Trophoblast cell (in vitro differentiated cells and primary cell): ENCODE data around the gene C5AR2.

Experiments used
- DNase-seq, 2 donors: peaks; one replicate each; pipeline ENCODE4 v3.0.0-alpha.2; 2016
- H2AFZ ChIP-seq: 2 replicates; pipeline ENCODE4 v1.6.1; 2013; ENCODE audit warnings: low read length, moderate library complexity, mild to moderate bottlenecking; ENCODE audit not compliant: insufficient read depth, poor library complexity
- H2AK5ac ChIP-seq: 2 replicates; pipeline ENCODE4 v1.6.1; 2013; ENCODE audit warnings: mild to moderate bottlenecking, low read length
- H2BK120ac ChIP-seq: 2 replicates; pipeline ENCODE4 v1.6.1; 2013; ENCODE audit warnings: low read length, mild to moderate bottlenecking, moderate library complexity; ENCODE audit not compliant: insufficient read depth, poor library complexity
- H2BK12ac ChIP-seq: 2 replicates; pipeline ENCODE4 v1.6.1; 2013; ENCODE audit warnings: mild to moderate bottlenecking, low read length, moderate library complexity
- H2BK5ac ChIP-seq: 2 replicates; pipeline ENCODE4 v1.6.1; 2013; ENCODE audit warnings: low read length, low read depth, moderate library complexity, mild to moderate bottlenecking; ENCODE audit not compliant: poor library complexity
- H3K14ac ChIP-seq: 2 replicates; pipeline ENCODE4 v1.6.1; 2013; ENCODE audit warnings: mild to moderate bottlenecking, low read length
- H3K18ac ChIP-seq: 2 replicates; pipeline ENCODE4 v1.6.1; 2013; ENCODE audit warnings: mild to moderate bottlenecking, low read length
- H3K23ac ChIP-seq: 2 replicates; pipeline ENCODE4 v1.6.1; 2013; ENCODE audit warnings: low read length
- H3K27ac ChIP-seq: 2 replicates; pipeline ENCODE4 v1.5.1; 2013; ENCODE audit warnings: low read depth, mild to moderate bottlenecking, inconsistent platforms, low read length, moderate library complexity
- H3K27me3 ChIP-seq: 2 replicates; pipeline ENCODE4 v1.6.1; 2013; ENCODE audit warnings: inconsistent platforms, mild to moderate bottlenecking, low read length, moderate library complexity; ENCODE audit not compliant: insufficient read depth
- H3K36me3 ChIP-seq, 2 experiments: 1 replicate in 1 of 2; 2 replicates in 1 of 2; pipeline ENCODE4 v1.6.1; 2013; ENCODE audit warnings: low read length in 2 of 2, mild to moderate bottlenecking in 2 of 2, moderate library complexity in 1 of 2; ENCODE audit not compliant: insufficient read depth in 2 of 2, control insufficient read depth in 1 of 2
- H3K4ac ChIP-seq: 2 replicates; pipeline ENCODE4 v1.6.1; 2013; ENCODE audit warnings: low read depth, mild to moderate bottlenecking, low read length, moderate library complexity
- H3K4me1 ChIP-seq, 2 experiments: 1 replicate in 1 of 2; 2 replicates in 1 of 2; pipeline ENCODE4 v1.6.1; 2013; ENCODE audit warnings: low read length in 2 of 2, mild to moderate bottlenecking in 2 of 2, moderate library complexity in 1 of 2; ENCODE audit not compliant: insufficient read depth in 2 of 2, control insufficient read depth in 1 of 2
- H3K4me2 ChIP-seq: 2 replicates; pipeline ENCODE4 v1.6.1; 2013; ENCODE audit warnings: inconsistent platforms, mild to moderate bottlenecking, low read length, moderate library complexity
- H3K4me3 ChIP-seq: 2 replicates; pipeline ENCODE4 v1.5.1; 2013; ENCODE audit warnings: mild to moderate bottlenecking, low read depth, low read length, inconsistent platforms
- H3K79me1 ChIP-seq: one replicate; pipeline ENCODE4 v1.6.1; 2013; ENCODE audit warnings: low read length
- H3K79me2 ChIP-seq: 2 replicates; pipeline ENCODE4 v1.6.1; 2013; ENCODE audit warnings: low read length, mild to moderate bottlenecking; ENCODE audit not compliant: control insufficient read depth, insufficient read depth, poor library complexity
- H3K9ac ChIP-seq: 2 replicates; pipeline ENCODE4 v1.6.1; 2013; ENCODE audit warnings: mild to moderate bottlenecking, low read length
- H3K9me3 ChIP-seq: 2 replicates; pipeline ENCODE4 v1.6.1; 2013; ENCODE audit warnings: low read depth, mild to moderate bottlenecking, control low read depth, inconsistent platforms, low read length; ENCODE audit not compliant: insufficient read depth
- H4K12ac ChIP-seq: 2 replicates; pipeline ENCODE4 v1.6.1; 2013; ENCODE audit warnings: low read depth, mild to moderate bottlenecking, low read length, moderate library complexity
- H4K8ac ChIP-seq: 2 replicates; pipeline ENCODE4 v1.6.1; 2013; ENCODE audit warnings: low read depth, mild to moderate bottlenecking, low read length, moderate library complexity
- H4K91ac ChIP-seq: one replicate; pipeline ENCODE4 v1.6.1; 2013; ENCODE audit warnings: low read depth, mild to moderate bottlenecking, low read length, moderate library complexity
- WGBS: extraction: QIAGEN DNeasy Blood & Tissue Kit; methylation state at CpG from one replicate; pipeline ENCODE4 v1.1.7; 2013; ENCODE audit warnings: missing lambda C conversion rate; ENCODE audit not compliant: insufficient read length, insufficient coverage; ENCODE audit errors: extremely low coverage; 5-methylcytosine and 5-hydroxymethylcytosine counted together

C5AR2 gene

DNA sequence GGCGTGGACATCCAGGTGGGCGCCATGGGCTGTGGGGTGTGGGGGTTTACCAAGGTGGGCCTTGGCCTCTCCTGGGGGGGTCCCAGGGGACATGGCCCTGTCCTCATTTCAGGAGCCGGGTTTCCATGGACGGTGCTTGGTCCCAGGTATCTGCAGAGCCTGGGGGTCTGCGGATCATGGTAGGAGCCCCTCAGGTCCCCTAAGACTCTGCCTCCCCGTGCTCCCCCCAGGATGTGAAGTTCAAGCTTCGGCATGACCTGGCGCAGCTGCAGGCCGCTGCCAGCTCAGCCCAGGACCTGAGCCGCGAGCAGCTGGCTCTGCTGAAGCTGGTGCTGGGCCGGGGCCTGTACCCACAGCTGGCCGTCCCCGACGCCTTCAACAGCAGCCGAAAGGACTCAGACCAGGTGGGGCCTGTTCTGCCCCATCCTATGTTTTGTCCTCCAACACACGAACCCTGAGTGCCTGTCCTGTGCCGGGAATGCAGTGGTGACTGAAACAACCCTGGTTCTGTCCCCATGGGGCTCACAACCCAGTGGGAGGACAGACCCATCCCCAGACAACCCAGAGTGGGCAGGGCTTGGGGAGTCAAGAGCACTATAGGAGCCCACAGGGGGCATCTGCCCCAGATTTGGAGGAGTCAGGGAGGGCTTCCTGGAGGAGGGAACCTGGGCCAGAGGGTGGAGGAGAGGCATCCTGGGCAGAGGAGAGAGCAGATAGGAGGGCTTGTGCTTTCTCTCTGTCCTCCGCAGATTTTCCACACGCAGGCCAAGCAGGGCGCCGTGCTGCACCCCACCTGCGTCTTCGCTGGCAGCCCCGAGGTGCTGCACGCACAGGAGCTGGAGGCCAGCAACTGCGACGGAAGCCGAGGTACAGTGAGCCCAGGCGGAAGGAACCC, 44.0 kb downstream of the C5AR2 start:
- no peak overlapping the region for H2AK5ac ChIP-seq
- H3K4me1 ChIP-seq, result no peaks in the 10 kb centered on the region
- H3K18ac ChIP-seq, result no peak overlapping the region
- H3K27ac ChIP-seq, result no peak overlapping the region
- no peaks in the 10 kb centered on the region for H3K79me1 ChIP-seq
- DNase-seq, result no peak
- H2BK5ac ChIP-seq, result no peak overlapping the region
- H4K8ac ChIP-seq, result no peak overlapping the region
- no peak overlapping the region for H3K23ac ChIP-seq
- H2BK120ac ChIP-seq, result no peak overlapping the region
- H3K9me3 ChIP-seq, result peaks cover 9% of the 10 kb centered on the region
- H3K4me3 ChIP-seq, result no peak overlapping the region
- no peak overlapping the region for H4K12ac ChIP-seq
- no peaks in the 10 kb centered on the region for H3K27me3 ChIP-seq
- H3K4ac ChIP-seq, result no peak overlapping the region
- no peak overlapping the region for H3K14ac ChIP-seq
- no CpG with 5 or more reads among the region's 30 CpGs for WGBS
- H2AFZ ChIP-seq, result no peak overlapping the region
- peaks cover 91% of the 10 kb centered on the region in 2 experiments for H3K36me3 ChIP-seq
- H3K79me2 ChIP-seq, result no peaks in the 10 kb centered on the region
- no peak overlapping the region for H3K4me2 ChIP-seq
- H3K9ac ChIP-seq, result no peak overlapping the region
- no peak overlapping the region for H2BK12ac ChIP-seq
- H4K91ac ChIP-seq, result no peak overlapping the region

GRCh38 chr19:47376589-47377144, 44.7 kb downstream of the C5AR2 start:
- Histone ChIP-seq H3K36me3 (peaks cover 92 to 93% of the 10 kb centered on the region in 2 experiments), H2BK12ac (no peak overlapping the region), H3K4me2 (no peak overlapping the region), H3K9me3 (peaks cover 7% of the 10 kb centered on the region), H2AFZ (no peak overlapping the region), H3K4me3 (no peak overlapping the region), H3K9ac (no peak overlapping the region), H3K27ac (no peak overlapping the region), H3K4me1 (no peaks in the 10 kb centered on the region), H3K79me1 (no peaks in the 10 kb centered on the region), H2AK5ac (no peak overlapping the region), H4K12ac (no peak overlapping the region), H3K79me2 (no peaks in the 10 kb centered on the region), H3K27me3 (no peaks in the 10 kb centered on the region), H4K8ac (no peak overlapping the region), H3K18ac (no peak overlapping the region), H3K4ac (no peak overlapping the region), H4K91ac (no peak overlapping the region), H3K14ac (no peak overlapping the region), H2BK120ac (no peak overlapping the region), H3K23ac (no peak overlapping the region), H2BK5ac (no peak overlapping the region)
- DNase-seq, result no peak
- WGBS, result no CpG with 5 or more reads among the region's 16 CpGs

DNA sequence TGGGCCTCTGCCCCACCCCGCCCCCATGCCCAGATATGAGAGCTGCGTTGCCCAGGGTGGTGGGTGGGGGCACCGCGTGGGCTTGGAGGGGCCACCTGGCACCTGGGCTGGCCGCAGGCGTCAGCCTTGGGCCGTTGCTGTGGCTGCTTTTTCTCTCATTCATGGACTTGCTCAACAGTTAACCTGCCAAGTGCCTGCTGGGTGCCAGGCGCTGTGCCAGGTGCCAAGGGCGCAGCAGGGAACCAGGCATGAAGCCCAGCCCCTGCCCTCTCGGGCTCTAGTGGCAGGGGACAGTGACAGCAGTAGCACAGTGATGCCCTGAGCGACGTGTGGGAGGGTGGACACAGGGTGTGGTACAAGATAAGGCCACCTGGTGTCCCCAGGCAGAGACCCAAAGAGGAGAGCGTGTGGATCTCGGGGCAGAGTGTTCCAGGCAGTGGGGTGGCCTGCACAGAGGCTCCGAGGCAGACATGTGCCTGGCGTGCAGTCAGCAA, 45.3 kb downstream of the C5AR2 start:
- H3K4me2 ChIP-seq, result no peak overlapping the region
- no peak overlapping the region for H4K8ac ChIP-seq
- H3K4me1 ChIP-seq, result no peaks in the 10 kb centered on the region
- no peak overlapping the region for H2BK12ac ChIP-seq
- H2AK5ac ChIP-seq, result no peak overlapping the region
- H3K27me3 ChIP-seq, result no peaks in the 10 kb centered on the region
- no peak overlapping the region for H3K27ac ChIP-seq
- no peak overlapping the region for H4K91ac ChIP-seq
- peaks cover 93 to 94% of the 10 kb centered on the region in 2 experiments for H3K36me3 ChIP-seq
- WGBS, result no CpG with 5 or more reads among the region's 16 CpGs
- H2BK120ac ChIP-seq, result no peak overlapping the region
- H3K18ac ChIP-seq, result no peak overlapping the region
- H3K79me1 ChIP-seq, result no peaks in the 10 kb centered on the region
- no peak overlapping the region for H3K23ac ChIP-seq
- H3K4me3 ChIP-seq, result no peak overlapping the region
- H3K14ac ChIP-seq, result no peak overlapping the region
- no peak overlapping the region for H2AFZ ChIP-seq
- H3K79me2 ChIP-seq, result no peaks in the 10 kb centered on the region
- no peak for DNase-seq
- H3K4ac ChIP-seq, result no peak overlapping the region
- H4K12ac ChIP-seq, result no peak overlapping the region
- H3K9ac ChIP-seq, result no peak overlapping the region
- H2BK5ac ChIP-seq, result no peak overlapping the region
- H3K9me3 ChIP-seq, result peaks cover 7% of the 10 kb centered on the region

DNA sequence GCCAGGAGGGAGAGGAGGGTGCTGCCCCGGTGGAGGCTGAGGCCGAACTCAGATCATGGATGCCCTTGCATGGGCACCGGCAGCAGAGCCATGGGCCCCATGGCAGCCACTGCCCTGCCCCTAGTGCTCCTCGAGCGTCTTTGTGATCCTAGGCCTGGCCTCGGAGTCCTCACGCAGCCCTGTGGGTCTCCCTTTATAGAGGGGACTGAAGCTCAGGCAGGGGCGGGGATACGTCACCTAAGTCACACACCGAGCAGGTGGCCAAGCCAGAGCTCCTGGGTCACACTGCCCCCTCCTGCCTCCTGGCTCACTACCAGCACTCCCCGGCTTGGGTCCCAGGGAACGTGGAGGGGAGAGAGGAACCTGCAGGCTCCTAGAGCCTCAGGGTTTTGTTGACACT, 45.8 kb downstream of the C5AR2 start:
- Histone ChIP-seq H3K79me1 (no peaks in the 10 kb centered on the region), H2BK5ac (no peak overlapping the region), H3K27ac (no peak overlapping the region), H3K9me3 (peaks cover 7% of the 10 kb centered on the region), H4K91ac (no peak overlapping the region), H3K23ac (no peak overlapping the region), H3K27me3 (no peaks in the 10 kb centered on the region), H2AFZ (no peak overlapping the region), H2AK5ac (no peak overlapping the region), H3K18ac (no peak overlapping the region), H2BK12ac (no peak overlapping the region), H3K4ac (no peak overlapping the region), H3K9ac (no peak overlapping the region), H3K79me2 (no peaks in the 10 kb centered on the region), H2BK120ac (no peak overlapping the region), H4K12ac (no peak overlapping the region), H3K14ac (no peak overlapping the region), H4K8ac (no peak overlapping the region), H3K4me2 (no peak overlapping the region), H3K36me3 (peaks cover 90% of the 10 kb centered on the region in 2 experiments), H3K4me1 (no peaks in the 10 kb centered on the region), H3K4me3 (no peak overlapping the region)
- DNase-seq, result no peak
- WGBS, result no CpG with 5 or more reads among the region's 12 CpGs
